Dermis microvascular lymphatic vessel endothelial cell (primary cell): ENCODE measurements around the gene PPIP5K1. TPM values are rescaled to one million over a fixed set of nuclear protein-coding genes. Genes with fewer than 3 reads are reported as not detected.
"Not testable (repeated sequence)": the region's sequence is repeated elsewhere in the genome, so short reads cannot be mapped to it uniquely, and the experiment has no call there.

Experiments
- DNase-seq, 2 donors: peaks; one replicate each; pipeline versions ENCODE4 v3.0.0 to v3.0.0-alpha.2; 2010; ENCODE audit warnings: low read depth in 2 of 2
- total RNA-seq: library from RNA; depleted of rRNA; stranded (reverse); fragments of >200 nt; gene quantifications from 2 replicates; pipeline ENCODE4 v1.2.1, GENCODE V29; 2014

Gene PPIP5K1
- 11.6 and 23.8 TPM in 2 replicates for total RNA-seq

- not testable (repeated sequence) for DNase-seq
Measured at GRCh38 chr15:43589778-43590466, at the start of gene PPIP5K1. TSS of gene PPIP5K1 (minus strand) at chr15:43590208. CDS start at chr15:43584504, 5,704 bp downstream.

DNA sequence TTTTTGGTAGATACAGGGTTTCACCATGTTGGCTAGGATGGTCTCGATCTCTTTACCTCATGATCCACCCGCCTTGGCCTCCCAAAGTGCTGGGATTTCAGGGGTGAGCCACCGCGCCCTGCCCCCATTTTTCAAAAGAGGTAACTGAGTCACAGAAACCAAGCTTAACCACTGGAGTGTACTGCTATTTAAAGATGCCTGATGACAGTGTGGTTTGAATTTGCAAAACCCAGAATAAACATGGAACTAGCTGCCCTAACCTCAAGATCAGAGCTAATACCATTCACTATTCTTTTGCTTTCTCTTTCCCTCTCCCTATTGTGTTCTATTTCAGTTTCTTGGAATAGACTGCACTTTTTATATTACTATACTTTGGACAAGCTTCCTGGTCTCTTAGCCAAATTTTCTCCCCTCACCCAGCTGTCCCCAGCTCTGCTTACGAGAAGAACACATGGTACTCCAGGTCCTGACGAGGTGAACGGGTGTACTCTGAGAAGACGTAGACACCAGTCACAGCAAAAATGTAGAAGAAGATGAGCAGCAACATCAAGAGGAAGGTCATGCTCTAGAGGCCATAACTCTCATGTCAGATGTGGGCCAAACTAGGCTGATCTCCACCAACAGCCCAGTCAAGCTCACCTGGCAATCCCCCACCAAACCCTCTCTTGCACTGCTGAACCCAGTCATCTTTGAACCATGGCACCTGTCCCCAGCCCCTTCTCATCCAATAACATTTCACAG lies 48.6 kb upstream of the PPIP5K1 start:
- DNase-seq = not testable (repeated sequence)

DNA sequence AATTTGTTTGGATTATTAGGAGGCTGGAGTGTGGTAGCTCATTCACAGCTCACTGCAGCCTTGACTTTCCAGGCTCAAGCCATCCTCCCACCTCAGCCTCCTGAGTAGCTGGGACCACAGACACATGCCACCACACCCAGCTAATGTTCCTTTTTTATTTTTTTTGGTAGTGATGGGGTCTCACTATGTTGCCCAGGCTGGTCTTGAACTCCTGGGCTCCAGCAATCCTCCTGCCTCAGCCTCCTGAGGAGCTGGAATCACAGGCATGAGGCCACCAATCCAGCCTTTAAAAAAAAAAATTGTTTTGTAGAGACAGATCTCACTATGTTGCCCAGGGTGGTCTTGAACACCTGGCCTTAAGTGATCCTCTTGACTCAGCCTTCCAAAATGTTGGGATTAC lies 36.9 kb upstream of the PPIP5K1 start:
- DNase-seq = not testable (repeated sequence)

DNA sequence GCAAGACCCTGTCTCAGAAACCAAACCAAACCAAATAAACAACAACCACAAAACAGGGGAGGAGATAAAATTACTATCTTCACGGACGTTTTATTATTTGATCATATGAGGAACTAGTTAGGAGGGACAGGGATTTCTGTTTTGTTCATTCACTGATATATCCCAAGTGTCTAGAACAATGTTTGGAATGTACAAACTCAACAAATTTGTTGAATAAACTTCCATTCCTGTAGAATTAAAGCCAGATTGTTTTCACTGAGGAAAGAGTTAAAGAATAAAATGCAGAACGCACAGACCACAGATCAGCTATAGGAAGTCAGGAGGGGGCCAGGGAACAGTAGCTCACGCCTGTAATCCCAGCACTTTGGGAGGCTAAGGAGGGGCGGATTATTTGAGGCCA lies 35.1 kb upstream of the PPIP5K1 start:
- no peak for DNase-seq

DNA sequence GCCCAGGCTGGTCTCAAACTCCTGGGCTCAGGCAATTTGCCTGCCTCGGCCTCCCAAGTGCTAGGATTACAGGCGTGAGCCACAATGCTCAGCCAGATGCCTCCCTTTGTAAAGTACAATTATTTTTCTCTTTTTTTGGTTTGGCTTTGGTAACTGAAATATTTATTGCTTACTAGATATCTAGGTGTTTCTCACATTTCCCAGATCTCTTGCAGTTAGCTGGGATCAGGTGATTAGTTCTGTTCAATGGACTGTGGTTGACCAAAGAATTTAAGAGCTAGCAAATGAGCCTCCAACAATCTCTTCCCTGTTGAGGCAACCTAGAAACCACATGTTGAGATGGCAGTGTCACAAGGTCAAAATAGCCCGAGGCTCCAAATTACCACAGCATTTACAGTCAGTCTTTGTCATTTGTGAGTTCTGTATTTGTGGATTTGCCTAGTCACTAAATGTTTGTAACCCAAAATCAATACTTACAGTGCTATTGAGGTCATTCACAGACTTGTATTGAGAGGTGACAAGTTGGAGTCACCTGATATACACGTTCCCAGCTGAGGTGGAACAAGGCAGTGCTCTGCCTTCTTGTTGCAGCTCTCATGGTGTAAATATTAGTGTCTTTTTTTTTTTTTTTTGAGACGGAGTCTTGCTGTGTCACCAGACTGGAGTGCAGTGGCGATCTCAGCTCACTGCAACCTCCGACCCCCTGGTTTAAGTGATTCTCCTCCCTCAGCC lies 32.2 kb upstream of the PPIP5K1 start:
- DNase-seq = not testable (repeated sequence)

DNA sequence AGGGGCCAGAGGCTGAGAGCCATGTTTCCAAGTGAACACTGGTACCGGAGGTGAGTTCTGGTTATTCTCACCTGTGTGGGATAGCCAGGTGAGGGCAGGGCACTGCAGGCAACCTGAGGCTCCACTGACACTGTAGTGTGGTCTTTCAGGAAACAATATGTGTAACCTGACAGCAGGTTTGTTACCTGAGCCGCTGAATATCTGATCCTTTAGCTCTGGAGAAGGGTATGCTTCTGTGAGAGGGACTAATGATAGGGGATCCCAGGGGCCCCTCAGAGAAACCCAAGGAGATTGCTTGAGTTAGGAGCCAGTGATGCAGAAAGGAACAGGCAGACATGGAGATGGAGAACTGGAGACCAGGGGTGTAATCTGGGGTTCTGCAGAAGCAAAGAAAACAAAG lies 28.7 kb upstream of the PPIP5K1 start, which contains the start of gene STRC:
Gene STRC (minus strand): TSS at position 101 of the 400 bp plus-strand sequence. CDS start 78 bp downstream, at position 23.
- DNase-seq = not testable (repeated sequence)

GRCh38 chr15:43617750-43618149 lies 27.7 kb upstream of the PPIP5K1 start:
- not testable (repeated sequence) for DNase-seq

DNA sequence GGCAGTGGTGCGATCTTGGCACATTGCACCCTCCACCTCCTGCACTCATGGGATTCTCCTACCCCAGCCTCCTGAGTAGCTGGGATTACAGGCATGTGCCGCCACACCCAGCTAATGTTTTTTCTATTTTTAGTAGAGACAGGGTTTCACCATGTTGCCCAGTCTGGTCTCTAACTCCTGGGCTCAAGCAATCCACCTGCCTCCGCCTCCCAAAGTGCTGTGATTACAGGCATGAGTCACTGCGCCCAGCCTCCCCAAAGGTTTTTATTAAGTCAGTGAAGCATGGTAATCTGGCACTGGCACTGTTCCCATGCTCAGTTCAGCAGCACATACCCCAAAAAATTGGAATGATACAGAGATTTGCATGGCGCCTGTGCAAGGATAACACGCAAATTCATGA lies 12.2 kb upstream of the PPIP5K1 start:
- not testable (repeated sequence) for DNase-seq

GRCh38 chr15:43600200-43600599 lies 10.2 kb upstream of the PPIP5K1 start:
- not testable (repeated sequence) for DNase-seq

DNA sequence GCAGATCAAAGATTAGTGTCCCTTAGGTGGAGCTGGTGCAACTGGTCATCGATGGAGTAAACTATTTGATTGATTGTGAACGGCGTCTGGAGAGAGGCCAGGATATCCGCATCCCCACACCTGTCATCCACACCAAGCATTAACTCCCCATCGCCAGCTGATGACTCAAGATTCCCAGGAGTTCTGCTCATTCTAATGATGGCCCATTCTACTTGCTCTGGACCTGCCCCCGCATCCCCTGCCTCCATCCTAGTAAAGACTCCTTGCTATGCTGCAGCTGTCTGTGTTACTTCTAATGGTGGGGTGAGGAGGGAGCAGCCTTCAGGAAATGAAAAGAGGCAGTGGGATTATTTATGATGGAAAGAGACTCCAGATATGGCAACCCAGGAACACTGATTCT lies 9.1 kb upstream of the PPIP5K1 start:
- not testable (repeated sequence) for DNase-seq

- not testable (repeated sequence) for DNase-seq
Measured at GRCh38 chr15:43593328-43594190, 3.6 kb upstream of the PPIP5K1 start, which contains the start of gene CKMT1B. TSS of gene CKMT1B (plus strand) at chr15:43594027. CDS start at chr15:43594219, 192 bp downstream.

- not testable (repeated sequence) for DNase-seq
Measured at GRCh38 chr15:43592841-43593240, 2.8 kb upstream of the PPIP5K1 start.

DNA sequence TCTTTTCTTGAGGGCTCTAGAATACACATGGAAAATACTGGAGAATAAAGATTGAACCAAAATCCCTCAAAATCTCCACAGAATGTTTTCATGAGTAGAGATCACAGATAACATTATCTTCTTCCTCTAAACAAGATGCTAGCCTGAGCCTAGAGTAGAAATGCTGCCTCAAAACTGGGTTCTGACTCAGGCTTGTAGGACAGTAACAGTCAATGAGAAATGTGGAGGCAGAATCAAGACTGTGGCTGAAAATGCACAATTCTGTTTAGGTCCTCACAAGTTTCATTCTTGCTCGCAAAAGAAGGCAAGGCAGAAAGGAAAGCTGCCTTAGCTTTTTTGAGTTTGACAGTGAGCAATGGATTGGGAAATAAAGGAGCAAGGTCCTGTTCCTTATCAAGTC lies 15.4 kb downstream of the PPIP5K1 start:
- not testable (repeated sequence) for DNase-seq

DNA sequence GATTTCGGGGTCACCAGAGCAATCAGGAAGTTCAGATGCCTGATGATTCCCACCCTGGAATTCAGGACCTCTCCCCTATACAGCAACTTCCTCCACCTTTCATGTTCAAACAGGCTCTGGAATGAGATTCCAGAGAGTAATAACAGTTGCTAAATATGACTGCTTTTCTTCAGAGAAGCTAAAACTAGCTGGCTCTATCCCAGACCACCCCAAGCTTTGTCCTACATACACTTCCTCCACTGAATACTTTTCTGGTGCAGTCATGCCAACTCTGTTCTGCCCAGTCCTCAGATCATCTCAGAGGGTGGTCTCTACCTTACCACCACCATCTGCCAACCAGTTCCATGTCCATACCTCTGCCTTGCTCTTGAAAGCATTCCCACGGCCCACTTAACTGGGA lies 23.4 kb downstream of the PPIP5K1 start:
- DNase-seq = not testable (repeated sequence)

DNA sequence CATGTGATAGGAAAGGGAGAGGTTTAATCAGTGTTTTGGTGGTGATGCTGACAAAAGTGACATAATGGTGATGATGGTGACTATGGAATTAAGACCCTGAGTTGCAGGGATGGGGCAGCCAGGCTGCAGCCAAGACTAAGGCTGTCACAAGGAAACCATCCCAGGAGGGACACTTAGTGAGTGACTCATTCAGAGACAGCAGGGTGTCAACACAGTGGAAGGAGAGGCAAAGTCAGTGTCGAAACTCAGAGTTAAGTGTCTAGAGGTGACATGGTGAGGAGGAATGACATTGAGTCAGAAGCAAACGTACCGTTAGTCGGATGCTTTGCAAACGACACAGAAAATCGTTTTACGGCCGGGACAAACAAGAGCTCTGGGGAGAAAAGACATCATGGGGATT lies 26.2 kb downstream of the PPIP5K1 start:
- DNase-seq = not testable (repeated sequence)

GRCh38 chr15:43562753-43563152 lies 27.3 kb downstream of the PPIP5K1 start:
- not testable (repeated sequence) for DNase-seq

DNA sequence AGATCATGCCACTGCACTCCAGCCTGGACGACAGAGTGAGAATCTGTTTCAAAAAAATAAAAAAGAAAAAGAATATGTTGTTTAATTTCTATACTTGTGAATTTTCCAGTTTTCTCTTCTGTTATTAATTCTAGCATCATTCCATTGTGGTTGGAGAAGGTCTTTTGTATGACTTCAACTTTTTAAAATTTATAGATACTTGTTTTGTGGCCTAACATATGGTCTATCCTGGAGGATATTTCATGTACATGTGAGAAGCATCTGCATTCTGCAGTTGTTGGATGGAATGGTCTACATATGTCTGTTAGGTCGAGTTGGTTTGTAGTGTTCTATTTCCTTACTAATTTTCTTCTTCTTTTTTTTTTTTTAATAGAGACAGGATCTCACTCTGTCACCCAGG lies 37.0 kb downstream of the PPIP5K1 start:
- no peak for DNase-seq

DNA sequence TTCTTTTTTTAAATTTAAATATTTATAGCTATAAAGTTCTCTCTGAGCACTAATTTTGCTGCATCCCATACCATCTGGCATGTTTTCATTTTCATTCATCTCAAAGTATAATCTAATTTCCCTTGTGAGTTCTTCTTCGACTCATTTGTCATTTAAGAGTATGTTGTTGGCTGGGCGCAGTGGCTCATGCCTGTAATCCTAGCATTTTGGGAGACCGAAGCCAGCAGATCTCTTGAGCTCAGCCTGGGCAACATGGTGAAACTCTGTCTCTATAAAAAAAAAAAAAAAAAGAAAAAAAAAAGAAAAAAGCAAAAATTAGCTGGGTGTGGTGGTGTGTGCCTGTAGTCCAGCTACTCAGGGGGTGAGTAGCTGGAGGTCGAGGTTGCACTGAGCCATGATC lies 37.8 kb downstream of the PPIP5K1 start:
- no peak for DNase-seq

GRCh38 chr15:43550527-43551363 lies 39.3 kb downstream of the PPIP5K1 start:
- no peak for DNase-seq

DNA sequence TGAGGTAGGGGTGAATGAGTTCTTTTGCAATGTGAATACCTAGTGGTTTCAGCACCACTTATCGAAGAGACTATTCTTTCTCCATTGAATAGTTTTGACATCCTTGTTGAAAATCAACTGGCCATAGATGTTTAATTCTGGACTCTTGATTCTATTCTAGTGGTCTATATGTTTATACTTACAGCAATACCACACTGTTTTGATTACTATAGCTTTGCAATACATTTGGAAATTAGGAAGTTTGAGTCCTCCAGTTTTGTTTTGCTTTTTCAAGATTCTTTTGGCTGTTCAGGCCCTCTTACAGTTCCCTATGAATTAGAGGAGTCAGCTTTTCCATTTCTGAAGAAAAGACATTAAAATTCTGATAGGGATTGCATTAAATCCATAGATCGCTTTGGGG lies 42.5 kb downstream of the PPIP5K1 start:
- no peak for DNase-seq
